Amygdala (tissue), 56 donors: ENCODE results near the gene TEF.
A peak's percentile ranks its signal among the peaks of the same experiment; 100 is the strongest.

Source experiments
- DNase-seq, 56 donors: peaks; one replicate each; lab custom pipeline; 2025; lab: John Stamatoyannopoulos, UW

Gene TEF

DNA sequence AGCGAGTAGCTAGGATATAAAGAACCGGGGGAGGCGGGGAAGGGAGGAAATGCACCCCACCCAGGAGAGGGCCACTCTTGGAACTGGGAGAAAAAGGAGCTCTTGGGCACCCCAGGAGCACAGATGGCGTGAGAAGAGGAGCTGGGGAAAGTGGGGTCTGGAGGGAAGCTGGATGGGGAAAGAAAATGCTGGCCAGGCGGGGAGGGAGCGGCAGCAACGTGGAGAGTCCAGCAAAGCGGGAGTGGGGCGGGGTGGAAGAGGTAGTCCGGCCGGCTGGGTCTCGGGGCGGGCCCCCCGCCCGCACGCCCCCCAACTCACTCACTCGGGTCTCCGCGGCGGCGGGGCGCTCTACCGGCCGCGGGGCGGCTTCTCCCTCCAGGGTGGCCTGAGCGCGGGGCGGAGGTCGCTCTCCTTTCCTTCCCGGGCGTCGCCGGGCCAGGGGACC, 64.3 kb downstream of the TEF start:
- DNase-seq, result peak in 9 of 56 donors; percentile 21 to 51 (median 36)

DNA sequence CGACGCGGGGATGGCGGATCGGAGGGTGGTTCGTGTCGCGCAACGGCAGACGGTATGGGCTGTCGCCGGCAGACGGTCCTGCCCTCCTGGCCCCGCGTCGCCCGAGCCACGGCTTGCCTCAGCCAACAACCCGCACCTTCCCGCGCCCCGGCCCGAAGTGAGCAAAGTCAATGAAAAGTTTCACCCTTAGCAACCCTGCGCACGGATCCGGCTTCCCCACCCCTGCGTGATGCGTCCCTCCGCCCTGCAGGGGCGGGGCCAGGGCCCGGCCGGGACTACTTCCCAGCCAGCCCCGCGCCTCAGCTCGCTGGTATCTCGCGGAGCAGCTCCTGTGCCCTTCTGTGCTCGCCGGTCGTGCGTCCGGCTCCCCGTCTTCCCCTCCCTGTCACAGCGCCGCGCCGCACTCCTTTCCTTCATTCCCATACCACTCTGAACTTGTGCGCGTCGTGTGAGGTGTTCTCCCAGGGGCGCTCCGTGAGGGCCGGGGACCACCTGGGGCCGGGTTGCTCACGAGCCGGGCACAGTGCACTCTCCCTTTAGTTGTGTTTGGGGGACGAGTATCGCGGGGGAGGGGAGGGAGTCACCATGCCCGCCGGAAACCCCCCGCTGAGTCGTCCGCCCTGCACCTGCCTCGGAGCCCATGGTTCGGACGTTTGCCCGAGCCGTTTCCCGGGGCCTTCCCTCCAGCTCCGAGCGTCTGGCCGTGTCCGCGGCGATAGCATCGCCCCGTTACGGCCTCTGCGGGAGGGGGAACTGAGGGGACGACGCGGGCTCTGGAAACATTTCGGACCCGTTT, 65.1 kb downstream of the TEF start, which contains the start of gene TOB2:
Gene TOB2, minus strand, starts transcription at position 163 of the 796 bp plus-strand sequence. CDS start 9,456 bp downstream, outside the sequence.
- peak in 55 of 56 donors; percentile 64 to 98 (median 93) for DNase-seq

DNA sequence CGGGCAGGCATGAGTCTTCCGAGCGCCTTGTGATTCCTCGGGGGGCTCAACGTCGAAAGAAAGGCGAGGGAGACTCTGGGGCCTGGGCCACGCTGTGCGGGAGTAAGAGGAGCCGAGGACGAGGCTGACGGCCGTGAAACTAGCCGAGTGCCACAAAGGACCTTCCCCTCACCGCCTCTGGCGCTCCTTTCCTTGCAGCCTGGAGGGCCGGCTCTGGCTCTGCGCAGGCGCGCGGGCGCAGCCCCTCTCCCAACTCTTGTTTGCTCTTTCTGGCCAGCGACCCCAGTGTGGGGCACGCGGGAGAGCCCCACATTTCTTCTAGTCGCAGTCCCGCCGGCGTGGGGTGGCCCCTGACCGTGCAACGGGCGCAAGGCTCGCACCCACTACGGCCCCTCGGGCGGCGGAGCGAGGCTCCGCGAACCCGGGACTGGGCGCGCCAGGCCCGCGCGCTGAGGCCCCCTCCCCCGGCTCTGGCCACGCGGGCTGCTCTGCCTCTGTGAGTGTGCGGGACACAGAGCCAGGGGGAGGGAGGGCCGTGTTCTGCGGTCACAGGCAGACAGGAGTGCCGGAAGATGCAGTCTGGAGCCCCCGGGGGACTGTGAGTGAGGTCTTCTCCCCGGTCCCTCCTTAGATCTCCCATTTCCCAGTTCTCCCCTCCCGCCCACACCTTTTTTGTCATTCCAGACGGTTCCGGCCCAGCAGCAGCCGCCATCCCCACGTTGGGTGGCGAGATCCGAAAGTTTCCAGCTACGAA, 65.9 kb downstream of the TEF start:
- peak in 49 of 56 donors; percentile 38 to 86 (median 68) for DNase-seq

DNA sequence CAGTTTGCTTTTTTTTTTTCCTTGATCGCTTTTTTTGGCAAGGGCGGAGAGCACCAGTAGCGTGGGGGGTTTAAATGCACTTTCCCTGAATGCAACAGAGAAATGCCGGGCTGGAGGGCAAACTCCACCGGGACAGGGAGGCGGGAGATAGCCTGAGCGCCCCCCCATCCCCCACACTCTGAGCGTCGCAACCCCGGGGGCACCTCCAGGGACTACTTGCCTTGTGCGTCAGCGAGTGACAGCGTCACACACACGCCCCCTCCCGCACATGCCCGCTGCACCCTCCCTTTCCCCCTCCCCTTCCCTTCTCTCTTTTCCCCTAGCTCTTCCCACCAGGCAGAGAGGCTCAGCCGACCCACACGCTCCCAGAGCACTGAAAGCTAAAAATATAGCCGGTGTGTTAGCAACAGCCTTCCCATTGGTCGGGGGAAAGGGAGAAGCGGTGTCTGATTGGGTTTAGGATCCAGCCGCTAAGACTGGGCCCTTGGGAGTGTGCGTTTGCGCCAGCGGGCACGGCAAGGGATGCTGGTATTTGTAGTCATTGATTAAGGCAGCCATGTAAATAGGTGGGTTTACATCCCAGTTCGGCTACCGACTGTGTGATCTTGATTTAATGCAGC, 66.6 kb downstream of the TEF start:
- peak; percentile 65 to 100 (median 98) for DNase-seq
